ENCODE results near the gene SLC35G4.
A peak's percentile ranks its signal among the peaks of the same experiment; 100 is the strongest.
"Not testable (repeated sequence)": the region's sequence is repeated elsewhere in the genome, so short reads cannot be mapped to it uniquely, and the experiment has no call there.

SLC35G4 gene

DNA sequence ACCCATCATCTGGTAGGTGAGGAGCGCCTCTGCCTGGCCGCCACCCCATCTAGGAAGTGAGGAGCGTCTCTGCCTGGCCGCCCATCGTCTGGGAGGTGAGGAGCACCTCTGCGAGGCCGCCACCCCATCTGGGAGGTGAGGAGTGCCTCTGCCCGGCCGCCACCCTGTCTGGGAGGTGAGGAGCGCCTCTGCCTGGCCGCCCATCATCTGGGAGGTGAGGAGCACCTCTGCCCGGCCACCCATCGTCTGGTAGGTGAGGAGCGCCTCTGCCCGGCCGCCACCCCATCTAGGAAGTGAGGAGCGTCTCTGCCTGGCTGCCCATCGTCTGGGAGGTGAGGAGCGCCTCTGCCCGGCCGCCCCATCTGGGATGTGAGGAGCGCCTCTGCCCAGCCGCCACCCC lies 4.2 kb downstream of the SLC35G4 start:
- not testable (repeated sequence) for DNase-seq (ENCODE audit: low read depth in 3 of 3)

DNA sequence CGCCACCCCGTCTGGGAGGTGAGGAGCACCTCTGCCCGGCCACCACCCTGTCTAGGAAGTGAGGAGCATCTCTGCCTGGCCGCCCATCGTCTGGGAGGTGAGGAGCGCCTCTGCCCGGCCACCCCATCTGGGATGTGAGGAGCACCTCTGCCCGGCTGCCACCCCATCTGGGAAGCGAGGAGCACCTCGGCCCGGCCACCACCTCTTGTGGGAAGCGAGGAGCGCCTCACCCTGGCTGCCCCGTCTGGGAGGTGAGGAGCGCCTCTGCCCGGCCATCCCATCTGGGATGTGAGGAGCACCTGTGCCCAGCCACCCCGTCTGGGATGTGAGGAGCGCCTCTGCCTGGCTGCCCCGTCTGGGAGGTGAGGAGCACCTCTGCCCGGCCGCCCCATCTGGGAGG lies 4.6 kb downstream of the SLC35G4 start:
- not testable (repeated sequence) for DNase-seq (ENCODE audit: low read depth in 3 of 3)

DNA sequence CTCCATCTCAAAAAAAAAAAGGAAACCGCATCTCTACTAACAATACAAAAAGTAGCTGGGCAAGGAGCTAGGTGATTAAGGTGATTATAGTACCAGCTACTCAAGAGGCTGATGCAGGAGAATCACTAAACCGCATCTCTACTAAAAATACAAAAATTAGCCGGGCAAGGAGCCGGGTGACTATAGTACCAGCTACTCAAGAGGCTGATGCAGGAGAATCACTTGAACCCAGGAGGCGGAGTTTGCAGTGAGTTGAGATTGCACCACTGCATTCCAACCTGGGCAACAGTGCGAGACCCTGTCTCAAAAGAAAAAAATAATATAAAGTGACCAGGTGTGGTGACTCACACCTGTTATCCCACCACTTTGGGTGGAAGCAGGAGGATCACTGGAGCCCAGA lies 5.6 kb downstream of the SLC35G4 start:
- not testable (repeated sequence) for DNase-seq (ENCODE audit: low read depth in 3 of 3)

- not testable (repeated sequence) for DNase-seq (ENCODE audit: low read depth in 3 of 3)
These were observed 37.9 kb downstream of the SLC35G4 start for GRCh38 chr18:11647310-11647709.

DNA sequence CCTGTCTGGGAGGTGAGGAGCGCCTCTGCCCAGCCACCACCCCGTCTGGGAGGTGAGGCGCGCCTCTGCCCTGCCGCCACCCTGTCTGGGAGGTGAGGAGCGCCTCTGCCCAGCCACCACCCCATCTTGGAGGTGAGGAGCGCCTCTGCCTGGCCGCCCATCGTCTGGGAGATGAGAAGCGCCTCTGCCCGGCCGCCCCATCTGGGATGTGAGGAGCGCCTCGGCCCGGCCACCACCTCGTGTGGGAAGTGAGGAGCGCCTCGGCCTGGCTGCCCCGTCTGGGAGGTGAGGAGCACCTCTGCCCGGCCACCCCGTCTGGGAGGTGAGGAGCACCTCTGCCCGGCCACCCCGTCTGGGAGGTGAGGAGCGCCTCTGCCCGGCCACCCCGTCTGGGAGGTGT lies 38.4 kb downstream of the SLC35G4 start:
- not testable (repeated sequence) for DNase-seq (ENCODE audit: low read depth in 3 of 3)

- no peak for DNase-seq (ENCODE audit: low read depth in 3 of 3)
These were observed 40.4 kb downstream of the SLC35G4 start for GRCh38 chr18:11649839-11650238.

GRCh38 chr18:11651899-11652298 lies 42.5 kb downstream of the SLC35G4 start:
- DNase-seq (ENCODE audit: low read depth in 3 of 3), result no peak

- DNase-seq (ENCODE audit: low read depth in 3 of 3), result no peak
These were observed 44.1 kb downstream of the SLC35G4 start for GRCh38 chr18:11653521-11653920.

GRCh38 chr18:11654736-11655605 lies 45.6 kb downstream of the SLC35G4 start:
- peak; percentile 26 to 43 (median 30) for DNase-seq (ENCODE audit: low read depth in 3 of 3)

DNA sequence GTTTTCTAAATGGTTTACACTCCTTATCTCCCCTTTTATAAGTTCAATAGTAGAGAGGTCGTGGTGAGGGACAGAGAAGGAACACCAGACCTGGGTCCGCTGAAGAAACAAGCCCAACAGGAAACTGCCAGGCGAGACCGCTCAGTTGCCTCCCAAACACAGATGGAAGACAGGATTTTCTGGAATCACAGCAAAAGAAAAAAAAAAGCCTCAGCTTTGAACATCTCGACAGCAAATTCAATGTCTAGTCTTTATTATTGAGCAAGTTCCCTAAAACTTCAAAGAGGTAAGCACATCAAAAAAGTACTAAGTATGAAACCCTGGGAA lies 46.2 kb downstream of the SLC35G4 start:
- no peak for DNase-seq (ENCODE audit: low read depth in 3 of 3)

GRCh38 chr18:11657152-11657551 lies 47.8 kb downstream of the SLC35G4 start:
- DNase-seq (ENCODE audit: low read depth in 3 of 3), result no peak

DNA sequence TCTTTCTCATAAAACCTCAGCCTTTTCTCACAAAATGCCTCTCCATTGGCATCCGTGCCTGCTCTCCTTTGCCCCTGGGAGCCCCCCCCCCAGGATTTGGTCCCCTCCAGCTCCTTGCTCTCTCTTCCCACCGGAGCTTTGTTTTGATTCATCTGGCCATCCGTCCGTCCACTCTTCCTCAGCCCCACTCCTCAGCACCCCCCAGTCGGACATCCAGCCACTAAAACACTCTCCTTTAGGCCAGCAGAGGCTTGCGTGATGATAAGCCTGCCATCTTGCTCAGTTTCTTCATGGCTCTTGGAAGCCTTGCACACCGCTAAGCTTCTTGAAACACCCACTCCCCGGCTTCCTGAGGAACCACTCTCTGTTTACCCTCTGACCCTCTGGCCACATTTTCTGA lies 48.2 kb downstream of the SLC35G4 start:
- DNase-seq (ENCODE audit: low read depth in 3 of 3), result no peak

DNA sequence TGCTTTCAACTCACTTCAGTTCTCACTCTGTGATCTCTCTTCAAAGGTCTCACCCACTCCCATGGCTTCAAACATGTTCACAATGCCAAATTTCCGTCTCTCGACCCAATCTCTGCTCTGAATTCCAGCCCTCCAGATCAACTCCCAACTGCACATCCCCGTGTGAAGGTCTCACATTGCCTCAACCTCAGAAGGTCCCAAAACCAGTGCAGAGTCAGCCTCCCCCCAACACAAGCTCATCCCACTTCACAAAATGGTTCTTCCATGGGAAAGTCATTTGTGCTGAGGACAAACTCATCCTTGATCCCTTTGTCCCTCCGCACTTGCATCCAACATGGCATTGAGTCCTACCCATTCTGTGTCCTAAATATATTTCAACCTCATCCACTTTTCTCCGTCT lies 48.6 kb downstream of the SLC35G4 start:
- DNase-seq (ENCODE audit: low read depth in 3 of 3), result no peak

DNA sequence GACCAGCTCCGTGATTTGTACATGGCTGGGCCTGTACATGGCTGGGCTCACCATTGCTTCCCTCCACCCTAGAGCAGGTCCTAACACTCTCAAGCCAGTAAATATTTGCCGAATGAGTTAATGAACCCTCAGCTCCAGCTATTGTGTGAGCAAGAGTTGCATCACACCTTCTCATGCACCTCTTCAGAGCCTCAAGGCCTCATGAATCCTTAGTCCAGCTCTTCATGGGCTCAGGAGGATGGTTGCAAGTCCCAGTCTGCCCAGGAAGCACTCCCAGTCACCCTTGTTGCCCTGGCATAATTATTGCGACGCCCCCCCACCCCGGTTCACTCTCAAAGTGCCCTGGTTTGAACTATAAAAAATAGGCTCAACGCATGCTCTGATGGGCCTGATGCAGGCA lies 49.6 kb downstream of the SLC35G4 start:
- no peak for DNase-seq (ENCODE audit: low read depth in 3 of 3)

Data from stimulated activated CD4-positive, alpha-beta T cell treated with anti-CD3 and anti-CD28 coated beads, TNF-alpha, amount 100 ng/mL, for 48 hours (primary cell).